Activated gamma-delta T cell (primary cell): ENCODE data around the gene FTH1.

Source experiments
- DNase-seq: peaks from one replicate; lab custom pipeline; 2025; lab: John Stamatoyannopoulos, UW

The FTH1 gene

DNA sequence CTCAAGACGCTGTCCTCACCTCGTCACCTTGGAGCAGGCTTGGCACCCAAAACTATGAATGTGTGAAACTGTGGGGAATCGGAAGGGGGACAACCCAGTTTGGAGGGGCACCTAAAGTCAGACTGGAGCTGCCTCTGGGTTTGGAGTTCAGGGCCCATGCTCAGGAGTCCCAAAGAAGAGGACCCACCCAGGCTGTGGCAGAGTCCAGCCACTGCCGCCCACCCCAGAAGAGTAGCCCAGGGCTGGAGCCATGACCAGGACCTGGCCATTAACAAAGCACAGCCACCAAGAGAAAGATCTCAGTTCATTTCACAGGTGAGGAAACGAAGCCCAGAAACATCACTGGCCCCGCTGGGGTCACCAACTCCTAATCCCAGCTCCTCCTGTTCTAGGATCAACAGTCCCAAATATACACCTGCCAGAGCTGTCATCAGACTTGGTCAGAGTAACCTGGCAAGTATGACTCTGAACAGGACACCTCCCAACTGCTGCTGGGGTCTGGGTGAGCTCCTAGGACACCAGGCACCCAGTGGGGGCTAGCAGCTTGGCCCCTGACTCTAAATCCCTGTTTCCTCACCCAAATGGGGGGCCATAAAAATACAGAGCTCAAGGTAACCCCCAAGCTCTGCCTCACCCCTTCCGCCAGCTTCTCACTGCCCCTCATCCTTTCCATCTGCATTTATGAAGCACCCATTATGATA lies 52.8 kb downstream of the FTH1 start:
- no peak for DNase-seq
